HCT116 (cell line): ENCODE measurements around the gene FERMT2. TPM values are rescaled to one million over a fixed set of nuclear protein-coding genes. Genes with fewer than 3 reads are reported as not detected.

ENCODE experiments used
- ATAC-seq: fragments of 200-7000 bp; cut with Tn5 transposase; 2 replicates; pipeline ENCODE4 v1.9.1; 2020; ENCODE audit warnings: mild to moderate bottlenecking, moderate library complexity
- BruUV-seq: library from RNA; stranded (reverse); fragments of 400-500 nt; replicated peaks from 2 replicates; lab custom pipeline; 2021; lab: Mats Ljungman, UMichigan
- CTCF ChIA-PET: fragments of 300-600 bp; sonication (Branson Sonifier 250); formaldehyde crosslinking; loops from one replicate; lab custom pipeline; 2021; ENCODE audit warnings: antibody characterized with exemption; lab: Charles Lee
- POLR2A ChIA-PET: fragments of 300-600, 350-600 bp; sonication (Branson Sonifier 250); formaldehyde crosslinking; loops from one replicate; lab custom pipeline; 2021; ENCODE audit warnings: antibody characterized with exemption; lab: Charles Lee
- RAD21 ChIA-PET, 2 experiments: fragments of 300-600 bp; sonication (Branson Sonifier 250); formaldehyde crosslinking; loops; one replicate each; lab custom pipeline; 2023; ENCODE audit warnings: low total read pairs in 2 of 2; ENCODE audit not compliant: uncharacterized antibody in 2 of 2, unreplicated experiment in 2 of 2, low non-redundant PET in 1 of 2; lab: Charles Lee
- DNase-seq: peaks from one replicate; pipeline ENCODE4 v3.0.0-alpha.2; 2010; ENCODE audit warnings: low read depth, low spot score
- H2AFZ ChIP-seq: fragments of 200-600 bp; shearing (Covaris generic), sonication (generic); 2 replicates; pipeline ENCODE4 v1.6.1; 2017; ENCODE audit warnings: low read depth, mixed run types, mixed read lengths, antibody characterized with exemption, low read length; ENCODE audit not compliant: poor library complexity, severe bottlenecking
- H3K27ac ChIP-seq: 2 replicates; pipeline ENCODE4 v1.5.1; 2012; ENCODE audit warnings: low read depth, low read length
- H3K27me3 ChIP-seq: fragments of 200-600 bp; sonication (generic); 2 replicates; pipeline ENCODE4 v1.6.1; 2016; ENCODE audit warnings: mixed run types, low read length, mixed read lengths; ENCODE audit not compliant: insufficient read depth
- H3K36me3 ChIP-seq, 2 experiments: fragments of 200-500 bp in 1 of 2; fragments of 200-600 bp in 1 of 2; sonication (Bioruptor generic) in 1 of 2; sonication (generic) in 1 of 2; 2 replicates each; pipeline versions ENCODE4 v1.5.1 to v1.6.1; 2014 to 2016; ENCODE audit warnings: low read length in 2 of 2, inconsistent platforms in 1 of 2, mixed read lengths in 1 of 2, mixed run types in 1 of 2; ENCODE audit not compliant: insufficient read depth in 2 of 2, control insufficient read depth in 1 of 2
- H3K4me1 ChIP-seq, 2 experiments: fragments of 200-600 bp in 1 of 2; sonication (generic) in 1 of 2; 2 replicates each; pipeline versions ENCODE4 v1.5.1 to v1.6.1; 2012 to 2017; ENCODE audit warnings: low read length in 2 of 2, inconsistent platforms in 1 of 2, mild to moderate bottlenecking in 1 of 2, mixed read lengths in 1 of 2, mixed run types in 1 of 2, moderate library complexity in 1 of 2; ENCODE audit not compliant: insufficient read depth in 2 of 2, control insufficient read depth in 1 of 2
- H3K4me2 ChIP-seq: fragments of 200-600 bp; sonication (generic); 2 replicates; pipeline ENCODE4 v1.6.1; 2017; ENCODE audit warnings: mixed run types, low read length, mixed read lengths
- H3K4me3 ChIP-seq, 2 experiments: fragments of 200-600 bp in 1 of 2; sonication (generic) in 1 of 2; replicated peaks in 1 of 2; 2 replicates each; pipeline ENCODE4 v1.5.1; 2011 to 2016; ENCODE audit warnings: low read length in 2 of 2, control low read depth in 1 of 2, low read depth in 1 of 2, mild to moderate bottlenecking in 1 of 2, mixed read lengths in 1 of 2, mixed run types in 1 of 2
- H3K79me2 ChIP-seq: fragments of 200-600 bp; sonication (generic); 2 replicates; pipeline ENCODE4 v1.6.1; 2017; ENCODE audit warnings: mild to moderate bottlenecking, mixed run types, low read length, moderate library complexity, mixed read lengths; ENCODE audit not compliant: insufficient read depth
- H3K9ac ChIP-seq: fragments of 200-600 bp; sonication (generic); 2 replicates; pipeline ENCODE4 v1.6.1; 2016; ENCODE audit warnings: low read length, mixed read lengths
- H3K9me2 ChIP-seq: fragments of 200-600 bp; sonication (generic), shearing (Covaris generic); 2 replicates; pipeline ENCODE4 v1.6.1; 2017; ENCODE audit warnings: mixed run types, mild to moderate bottlenecking, moderate library complexity; ENCODE audit not compliant: insufficient read depth
- H3K9me3 ChIP-seq, 2 experiments: fragments of 200-500 bp in 1 of 2; fragments of 200-600 bp in 1 of 2; sonication (Bioruptor generic) in 1 of 2; sonication (generic) in 1 of 2; 2 replicates each; pipeline ENCODE4 v1.6.1; 2014 to 2017; ENCODE audit warnings: low read length in 2 of 2, mixed read lengths in 2 of 2, inconsistent platforms in 1 of 2, low read depth in 1 of 2, mild to moderate bottlenecking in 1 of 2, mixed run types in 1 of 2, moderate library complexity in 1 of 2; ENCODE audit not compliant: control insufficient read depth in 1 of 2, insufficient read depth in 1 of 2
- H4K20me1 ChIP-seq: fragments of 200-600 bp; sonication (generic), shearing (Covaris generic); 2 replicates; pipeline ENCODE4 v1.6.1; 2017; ENCODE audit warnings: mixed run types, mild to moderate bottlenecking, moderate library complexity; ENCODE audit not compliant: insufficient read depth
- CEBPB ChIP-seq: IDR thresholded peaks from 2 replicates; pipeline ENCODE4 v1.6.1; 2012; ENCODE audit warnings: low read depth
- EGR1 ChIP-seq: IDR thresholded peaks from 2 replicates; pipeline ENCODE4 v1.6.1; 2012; ENCODE audit warnings: low read depth
- EZH2 ChIP-seq: fragments of 200-600 bp; sonication (generic); IDR thresholded peaks from 2 replicates; pipeline ENCODE4 v1.6.1; 2017; ENCODE audit warnings: antibody characterized with exemption, mixed run types
- FOSL1 ChIP-seq: IDR thresholded peaks from 2 replicates; pipeline ENCODE4 v1.6.1; 2012; ENCODE audit warnings: low read depth
- JUND ChIP-seq: IDR thresholded peaks from 2 replicates; pipeline ENCODE4 v1.6.1; 2012
- MAX ChIP-seq: IDR thresholded peaks from 2 replicates; pipeline ENCODE4 v1.6.1; 2012
- POLR2A ChIP-seq: IDR thresholded peaks from 2 replicates; pipeline ENCODE4 v1.7.0; 2011; ENCODE audit warnings: borderline replicate concordance; ENCODE audit not compliant: insufficient read depth, insufficient read length; ENCODE audit errors: extremely low read depth
- POLR2AphosphoS5 ChIP-seq: IDR thresholded peaks from 2 replicates; pipeline ENCODE4 v1.6.1; 2011; ENCODE audit warnings: mild to moderate bottlenecking, low read depth, low read length, moderate library complexity
- RAD21 ChIP-seq: IDR thresholded peaks from 2 replicates; pipeline ENCODE4 v1.6.1; 2012; ENCODE audit warnings: low read depth, mild to moderate bottlenecking
- SP1 ChIP-seq: IDR thresholded peaks from 2 replicates; pipeline ENCODE4 v1.6.1; 2012; ENCODE audit warnings: low read depth
- SRF ChIP-seq: IDR thresholded peaks from 2 replicates; pipeline ENCODE4 v1.6.1; 2012; ENCODE audit warnings: low read depth
- ZFX ChIP-seq: fragments of 450-650 bp; IDR thresholded peaks from 2 replicates; pipeline ENCODE4 v1.6.1; 2017
- ZNF274 ChIP-seq: fragments of 200-500 bp; sonication (Bioruptor generic); IDR thresholded peaks from 2 replicates; pipeline ENCODE4 v1.6.1; 2014; ENCODE audit warnings: mild to moderate bottlenecking, low read depth, low read length, inconsistent platforms
- intact Hi-C: fragments of 100-400 bp; cut with micrococcal nuclease; formaldehyde crosslinking; loops from 2 replicates; pipeline ENCODE4 v1.10.0; 2022
- total RNA-seq: library from RNA; stranded (reverse); gene quantifications from one replicate; pipeline ENCODE4 v1.2.1, GENCODE V29; 2021; ENCODE audit not compliant: unreplicated experiment
- TF ChIP-seq, protein P1 (sequence below): IDR thresholded peaks from 2 replicates; pipeline ENCODE4 v1.6.1; 2012; ENCODE audit warnings: low read depth
- TF ChIP-seq, protein P2 (sequence below), 3 experiments: fragments of 200-600 bp in 1 of 3; sonication (generic) in 1 of 3; IDR thresholded peaks in 2 of 3; conservative IDR thresholded peaks in 1 of 3; 2 replicates each; pipeline ENCODE4 v1.5.1; 2012 to 2017; ENCODE audit warnings: low read depth in 2 of 3, low read length in 2 of 3, antibody characterized with exemption in 1 of 3, borderline replicate concordance in 1 of 3, control low read depth in 1 of 3, mild to moderate bottlenecking in 1 of 3, mixed read lengths in 1 of 3, mixed run types in 1 of 3, moderate library complexity in 1 of 3; ENCODE audit not compliant: insufficient read depth in 1 of 3

FERMT2 gene
- total RNA-seq, 1 experiment from 2014 or later: 24.8 TPM

- Histone ChIP-seq H3K27me3 (no peaks in the 10 kb centered on the region), H4K20me1 (no peaks in the 10 kb centered on the region), H3K4me3 (no peak overlapping the region), H3K9me2 (no peaks in the 10 kb centered on the region), H3K9me3 (no peaks in the 10 kb centered on the region), H3K27ac (no peak overlapping the region), H3K36me3 (peaks cover 4 to 9% of the 10 kb centered on the region in 2 experiments; a peak in 3 of 4 replicates), H3K4me2 (no peak overlapping the region), H2AFZ (no peak overlapping the region), H3K4me1 (peaks cover 0 to 12% of the 10 kb centered on the region in 2 experiments; a peak in 2 of 4 replicates), H3K9ac (no peak overlapping the region), H3K79me2 (no peaks in the 10 kb centered on the region)
- ChIA-PET CTCF (no interaction called here), POLR2A (no interaction called here), RAD21 (no interaction called here)
- TF ChIP-seq, protein P1, sequence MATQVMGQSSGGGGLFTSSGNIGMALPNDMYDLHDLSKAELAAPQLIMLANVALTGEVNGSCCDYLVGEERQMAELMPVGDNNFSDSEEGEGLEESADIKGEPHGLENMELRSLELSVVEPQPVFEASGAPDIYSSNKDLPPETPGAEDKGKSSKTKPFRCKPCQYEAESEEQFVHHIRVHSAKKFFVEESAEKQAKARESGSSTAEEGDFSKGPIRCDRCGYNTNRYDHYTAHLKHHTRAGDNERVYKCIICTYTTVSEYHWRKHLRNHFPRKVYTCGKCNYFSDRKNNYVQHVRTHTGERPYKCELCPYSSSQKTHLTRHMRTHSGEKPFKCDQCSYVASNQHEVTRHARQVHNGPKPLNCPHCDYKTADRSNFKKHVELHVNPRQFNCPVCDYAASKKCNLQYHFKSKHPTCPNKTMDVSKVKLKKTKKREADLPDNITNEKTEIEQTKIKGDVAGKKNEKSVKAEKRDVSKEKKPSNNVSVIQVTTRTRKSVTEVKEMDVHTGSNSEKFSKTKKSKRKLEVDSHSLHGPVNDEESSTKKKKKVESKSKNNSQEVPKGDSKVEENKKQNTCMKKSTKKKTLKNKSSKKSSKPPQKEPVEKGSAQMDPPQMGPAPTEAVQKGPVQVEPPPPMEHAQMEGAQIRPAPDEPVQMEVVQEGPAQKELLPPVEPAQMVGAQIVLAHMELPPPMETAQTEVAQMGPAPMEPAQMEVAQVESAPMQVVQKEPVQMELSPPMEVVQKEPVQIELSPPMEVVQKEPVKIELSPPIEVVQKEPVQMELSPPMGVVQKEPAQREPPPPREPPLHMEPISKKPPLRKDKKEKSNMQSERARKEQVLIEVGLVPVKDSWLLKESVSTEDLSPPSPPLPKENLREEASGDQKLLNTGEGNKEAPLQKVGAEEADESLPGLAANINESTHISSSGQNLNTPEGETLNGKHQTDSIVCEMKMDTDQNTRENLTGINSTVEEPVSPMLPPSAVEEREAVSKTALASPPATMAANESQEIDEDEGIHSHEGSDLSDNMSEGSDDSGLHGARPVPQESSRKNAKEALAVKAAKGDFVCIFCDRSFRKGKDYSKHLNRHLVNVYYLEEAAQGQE: no peak
- TF ChIP-seq SRF: no peak
- intact Hi-C loops: no loop called here
- DNase-seq (no peak), ATAC-seq (no peak)
- BruUV-seq: no TSS peak
These were observed 75.1 kb downstream of the FERMT2 start for GRCh38 chr14:52875707-52876106.

GRCh38 chr14:52874389-52874788 is 76.5 kb downstream of the FERMT2 start:
- RAD21 ChIA-PET: no interaction called here
- Histone ChIP-seq H3K79me2 (no peaks in the 10 kb centered on the region), H3K27ac (no peak overlapping the region), H3K27me3 (no peaks in the 10 kb centered on the region), H3K9me3 (no peaks in the 10 kb centered on the region), H3K4me1 (peaks cover 0 to 8% of the 10 kb centered on the region in 2 experiments; a peak in 1 of 4 replicates), H3K4me2 (no peak overlapping the region), H3K9me2 (no peaks in the 10 kb centered on the region), H3K36me3 (peaks cover 8 to 11% of the 10 kb centered on the region in 2 experiments; a peak in 3 of 4 replicates), H4K20me1 (no peaks in the 10 kb centered on the region), H3K9ac (no peak overlapping the region), H2AFZ (no peak overlapping the region), H3K4me3 (no peak overlapping the region)
- DNase-seq (no peak), ATAC-seq (no peak)
- POLR2A ChIA-PET: no interaction called here
- BruUV-seq: no TSS peak
- CTCF ChIA-PET: no interaction called here
- intact Hi-C loops: no loop called here
- TF ChIP-seq, protein P2, sequence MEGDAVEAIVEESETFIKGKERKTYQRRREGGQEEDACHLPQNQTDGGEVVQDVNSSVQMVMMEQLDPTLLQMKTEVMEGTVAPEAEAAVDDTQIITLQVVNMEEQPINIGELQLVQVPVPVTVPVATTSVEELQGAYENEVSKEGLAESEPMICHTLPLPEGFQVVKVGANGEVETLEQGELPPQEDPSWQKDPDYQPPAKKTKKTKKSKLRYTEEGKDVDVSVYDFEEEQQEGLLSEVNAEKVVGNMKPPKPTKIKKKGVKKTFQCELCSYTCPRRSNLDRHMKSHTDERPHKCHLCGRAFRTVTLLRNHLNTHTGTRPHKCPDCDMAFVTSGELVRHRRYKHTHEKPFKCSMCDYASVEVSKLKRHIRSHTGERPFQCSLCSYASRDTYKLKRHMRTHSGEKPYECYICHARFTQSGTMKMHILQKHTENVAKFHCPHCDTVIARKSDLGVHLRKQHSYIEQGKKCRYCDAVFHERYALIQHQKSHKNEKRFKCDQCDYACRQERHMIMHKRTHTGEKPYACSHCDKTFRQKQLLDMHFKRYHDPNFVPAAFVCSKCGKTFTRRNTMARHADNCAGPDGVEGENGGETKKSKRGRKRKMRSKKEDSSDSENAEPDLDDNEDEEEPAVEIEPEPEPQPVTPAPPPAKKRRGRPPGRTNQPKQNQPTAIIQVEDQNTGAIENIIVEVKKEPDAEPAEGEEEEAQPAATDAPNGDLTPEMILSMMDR (IDR thresholded peaks at IDR 0.05 in 2 of 3, conservative IDR thresholded peaks at IDR 0.05 in 1 of 3; ENCODE audit: borderline replicate concordance in 1 of 3, insufficient read depth in 1 of 3, low read depth in 2 of 3, low read length in 2 of 3): no peak
- TF ChIP-seq CEBPB (no peak), MAX (no peak), RAD21 (no peak), POLR2AphosphoS5 (no peak), SRF (no peak), JUND (no peak), FOSL1 (no peak), ZNF274 (no peak), EGR1 (no peak), SP1 (no peak), POLR2A (no peak), ZFX (no peak), EZH2 (no peak)
